ENCODE results near the gene SLC29A1.

The SLC29A1 gene

GRCh38 chr6:44262467-44263353 lies 39.3 kb downstream of the SLC29A1 start:
- no peak for TF ChIP-seq CTCF (IDR thresholded peaks at IDR 0.05; ENCODE audit: insufficient read depth, low read length)
- no peak for TF ChIP-seq GABPA (IDR thresholded peaks at IDR 0.05; ENCODE audit: low read depth)
- no peak for TF ChIP-seq REST (IDR thresholded peaks at IDR 0.05; ENCODE audit: insufficient replicate concordance, low read depth)
- no peak for TF ChIP-seq SPI1 (IDR thresholded peaks at IDR 0.05; ENCODE audit: borderline replicate concordance, low read depth)
- no peak for TF ChIP-seq POLR2AphosphoS5 (IDR thresholded peaks at IDR 0.05; ENCODE audit: low read depth)
- Histone ChIP-seq H3K27me3 (ENCODE audit: insufficient read depth, poor library complexity, severe bottlenecking) (no peaks in the 10 kb centered on the region), H3K27ac (replicated peaks) (peak overlapping the region; percentile 72), H3K4me3 (replicated peaks; ENCODE audit: insufficient read depth, low read length) (peak overlapping the region; percentile 71)
- DNase-seq (ENCODE audit: low read depth in 1 of 2, low spot score in 1 of 2), result no peak

GRCh38 chr6:44263354-44264100 lies 40.1 kb downstream of the SLC29A1 start:
- TF ChIP-seq CTCF (IDR thresholded peaks at IDR 0.05; ENCODE audit: insufficient read depth, low read length), result no peak
- TF ChIP-seq SPI1 (IDR thresholded peaks at IDR 0.05; ENCODE audit: borderline replicate concordance, low read depth), result peak; percentile 72
- Histone ChIP-seq H3K4me3 (replicated peaks; ENCODE audit: insufficient read depth, low read length) (peak overlapping the region; percentile 71), H3K27ac (replicated peaks) (peak overlapping the region; percentile 72), H3K27me3 (ENCODE audit: insufficient read depth, poor library complexity, severe bottlenecking) (no peaks in the 10 kb centered on the region)
- peak in 1 of 2 experiments; percentile 60 for DNase-seq (ENCODE audit: low read depth in 1 of 2, low spot score in 1 of 2)

- Histone ChIP-seq H3K27me3 (ENCODE audit: insufficient read depth, poor library complexity, severe bottlenecking) (no peaks in the 10 kb centered on the region), H3K27ac (replicated peaks) (peak overlapping the region; percentile 72), H3K4me3 (replicated peaks; ENCODE audit: insufficient read depth, low read length) (peak overlapping the region; percentile 71)
- TF ChIP-seq CTCF (IDR thresholded peaks at IDR 0.05; ENCODE audit: insufficient read depth, low read length) (no peak), POLR2AphosphoS5 (IDR thresholded peaks at IDR 0.05; ENCODE audit: low read depth) (peak; percentile 34; the same call in 1 of the 2 replicates), SPI1 (IDR thresholded peaks at IDR 0.05; ENCODE audit: borderline replicate concordance, low read depth) (peak; percentile 100)
- peak in 1 of 2 experiments; percentile 94 for DNase-seq (ENCODE audit: low read depth in 1 of 2, low spot score in 1 of 2)
Observed at GRCh38 chr6:44264154-44265006, 41.0 kb downstream of the SLC29A1 start.

Data from HL-60 (cell line).